DND-41 (cell line): ENCODE measurements around the gene CTIF.
"Not testable (repeated sequence)": the region's sequence is repeated elsewhere in the genome, so short reads cannot be mapped to it uniquely, and the experiment has no call there.

Source experiments
- EZH2 ChIP-seq: IDR thresholded peaks from 3 replicates; pipeline ENCODE4 v1.6.1; 2012; ENCODE audit warnings: borderline replicate concordance, low read depth, mild to moderate bottlenecking, moderate library complexity, low read length, inconsistent platforms; ENCODE audit not compliant: severe bottlenecking
- TF ChIP-seq, protein P1 (sequence below): IDR thresholded peaks from 2 replicates; pipeline ENCODE4 v1.5.1; 2012; ENCODE audit warnings: borderline replicate concordance, low read length, moderate library complexity, mild to moderate bottlenecking; ENCODE audit not compliant: poor library complexity, severe bottlenecking; ENCODE audit errors: extremely low read depth

DNA sequence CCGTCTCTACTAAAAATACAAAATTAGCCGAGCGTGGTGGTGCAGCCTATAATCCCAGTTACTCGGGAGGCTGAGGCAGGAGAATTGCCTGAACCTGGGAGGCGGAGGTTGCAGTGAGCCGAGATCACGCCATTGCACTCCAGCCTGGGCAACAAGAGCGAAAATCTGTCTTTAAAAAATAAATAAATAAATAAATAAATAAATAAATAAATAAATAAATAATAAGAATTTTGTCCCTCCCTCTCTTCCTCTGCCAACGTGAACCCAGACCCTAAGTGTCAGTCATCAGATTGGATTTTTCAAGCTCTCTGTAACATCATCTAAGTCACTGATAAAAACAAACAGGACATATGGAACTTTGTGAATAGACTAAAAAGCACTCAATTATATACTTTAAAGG is 178.4 kb downstream of the CTIF start:
- TF ChIP-seq, protein P1, sequence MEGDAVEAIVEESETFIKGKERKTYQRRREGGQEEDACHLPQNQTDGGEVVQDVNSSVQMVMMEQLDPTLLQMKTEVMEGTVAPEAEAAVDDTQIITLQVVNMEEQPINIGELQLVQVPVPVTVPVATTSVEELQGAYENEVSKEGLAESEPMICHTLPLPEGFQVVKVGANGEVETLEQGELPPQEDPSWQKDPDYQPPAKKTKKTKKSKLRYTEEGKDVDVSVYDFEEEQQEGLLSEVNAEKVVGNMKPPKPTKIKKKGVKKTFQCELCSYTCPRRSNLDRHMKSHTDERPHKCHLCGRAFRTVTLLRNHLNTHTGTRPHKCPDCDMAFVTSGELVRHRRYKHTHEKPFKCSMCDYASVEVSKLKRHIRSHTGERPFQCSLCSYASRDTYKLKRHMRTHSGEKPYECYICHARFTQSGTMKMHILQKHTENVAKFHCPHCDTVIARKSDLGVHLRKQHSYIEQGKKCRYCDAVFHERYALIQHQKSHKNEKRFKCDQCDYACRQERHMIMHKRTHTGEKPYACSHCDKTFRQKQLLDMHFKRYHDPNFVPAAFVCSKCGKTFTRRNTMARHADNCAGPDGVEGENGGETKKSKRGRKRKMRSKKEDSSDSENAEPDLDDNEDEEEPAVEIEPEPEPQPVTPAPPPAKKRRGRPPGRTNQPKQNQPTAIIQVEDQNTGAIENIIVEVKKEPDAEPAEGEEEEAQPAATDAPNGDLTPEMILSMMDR: not testable (repeated sequence)
- TF ChIP-seq EZH2: not testable (repeated sequence)
